ENCODE results near the gene DGKG. TPM values are rescaled to one million over a fixed set of nuclear protein-coding genes. Genes with fewer than 3 reads are reported as not detected.
A peak's percentile ranks its signal among the peaks of the same experiment; 100 is the strongest.

DGKG gene
- total and polyA plus RNA-seq, 10 of the 15 experiments (the other 5 are each of a cell fraction or from before 2014, with no cell fraction given): 0.39 to 6.2 (median 4.7) TPM

DNA sequence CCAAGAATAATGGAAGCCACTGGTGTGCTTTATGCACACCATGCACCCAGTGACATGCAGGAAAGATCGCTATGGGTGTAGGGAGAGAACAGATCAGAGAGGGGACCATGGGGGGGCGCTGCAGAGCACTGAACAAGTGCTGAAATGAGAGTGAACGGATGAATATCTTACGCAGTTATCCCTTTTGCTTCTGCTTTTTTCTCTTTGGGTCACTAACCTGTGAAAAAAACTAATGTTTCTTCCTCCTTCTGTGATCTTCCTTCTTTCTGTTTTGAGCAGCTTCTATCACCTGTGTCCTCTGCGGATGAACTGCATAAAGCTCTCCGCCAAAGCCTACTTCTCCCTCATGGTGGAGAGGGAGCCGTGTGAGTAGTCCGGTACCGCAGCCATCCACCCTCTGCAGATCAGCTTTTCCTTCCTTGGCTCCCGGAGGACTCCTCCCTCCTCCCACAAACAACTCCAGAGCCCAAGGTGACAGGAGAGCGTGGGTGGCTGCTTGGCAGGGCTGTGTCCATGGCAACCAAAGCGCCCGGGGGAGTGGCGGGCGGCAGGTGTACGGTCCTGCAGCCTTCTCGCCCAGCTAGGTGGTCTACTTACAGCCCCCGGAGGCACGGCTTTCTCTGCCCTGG is 106.2 kb downstream of the DGKG start (continued):
- TF ChIP-seq, protein P1, sequence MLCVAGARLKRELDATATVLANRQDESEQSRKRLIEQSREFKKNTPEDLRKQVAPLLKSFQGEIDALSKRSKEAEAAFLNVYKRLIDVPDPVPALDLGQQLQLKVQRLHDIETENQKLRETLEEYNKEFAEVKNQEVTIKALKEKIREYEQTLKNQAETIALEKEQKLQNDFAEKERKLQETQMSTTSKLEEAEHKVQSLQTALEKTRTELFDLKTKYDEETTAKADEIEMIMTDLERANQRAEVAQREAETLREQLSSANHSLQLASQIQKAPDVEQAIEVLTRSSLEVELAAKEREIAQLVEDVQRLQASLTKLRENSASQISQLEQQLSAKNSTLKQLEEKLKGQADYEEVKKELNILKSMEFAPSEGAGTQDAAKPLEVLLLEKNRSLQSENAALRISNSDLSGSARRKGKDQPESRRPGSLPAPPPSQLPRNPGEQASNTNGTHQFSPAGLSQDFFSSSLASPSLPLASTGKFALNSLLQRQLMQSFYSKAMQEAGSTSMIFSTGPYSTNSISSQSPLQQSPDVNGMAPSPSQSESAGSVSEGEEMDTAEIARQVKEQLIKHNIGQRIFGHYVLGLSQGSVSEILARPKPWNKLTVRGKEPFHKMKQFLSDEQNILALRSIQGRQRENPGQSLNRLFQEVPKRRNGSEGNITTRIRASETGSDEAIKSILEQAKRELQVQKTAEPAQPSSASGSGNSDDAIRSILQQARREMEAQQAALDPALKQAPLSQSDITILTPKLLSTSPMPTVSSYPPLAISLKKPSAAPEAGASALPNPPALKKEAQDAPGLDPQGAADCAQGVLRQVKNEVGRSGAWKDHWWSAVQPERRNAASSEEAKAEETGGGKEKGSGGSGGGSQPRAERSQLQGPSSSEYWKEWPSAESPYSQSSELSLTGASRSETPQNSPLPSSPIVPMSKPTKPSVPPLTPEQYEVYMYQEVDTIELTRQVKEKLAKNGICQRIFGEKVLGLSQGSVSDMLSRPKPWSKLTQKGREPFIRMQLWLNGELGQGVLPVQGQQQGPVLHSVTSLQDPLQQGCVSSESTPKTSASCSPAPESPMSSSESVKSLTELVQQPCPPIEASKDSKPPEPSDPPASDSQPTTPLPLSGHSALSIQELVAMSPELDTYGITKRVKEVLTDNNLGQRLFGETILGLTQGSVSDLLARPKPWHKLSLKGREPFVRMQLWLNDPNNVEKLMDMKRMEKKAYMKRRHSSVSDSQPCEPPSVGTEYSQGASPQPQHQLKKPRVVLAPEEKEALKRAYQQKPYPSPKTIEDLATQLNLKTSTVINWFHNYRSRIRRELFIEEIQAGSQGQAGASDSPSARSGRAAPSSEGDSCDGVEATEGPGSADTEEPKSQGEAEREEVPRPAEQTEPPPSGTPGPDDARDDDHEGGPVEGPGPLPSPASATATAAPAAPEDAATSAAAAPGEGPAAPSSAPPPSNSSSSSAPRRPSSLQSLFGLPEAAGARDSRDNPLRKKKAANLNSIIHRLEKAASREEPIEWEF (IDR thresholded peaks at IDR 0.05; ENCODE audit: insufficient replicate concordance, low read depth, low read length): no peak
- no peak for TF ChIP-seq TAF1 (IDR thresholded peaks at IDR 0.05; ENCODE audit: borderline replicate concordance, low read depth, low read length)
- 0 out of 2 replicates have a peak, but pooled peaks have one; percentile 4 for TF ChIP-seq YY1 (IDR thresholded peaks at IDR 0.05; ENCODE audit: low read depth, low read length)
- no peak for TF ChIP-seq FOXM1 (IDR thresholded peaks at IDR 0.05; ENCODE audit: low read depth, low read length)
- no peak for TF ChIP-seq SRF (IDR thresholded peaks at IDR 0.05; ENCODE audit: low read depth in 2 of 2, low read length in 2 of 2)
- TF ChIP-seq, protein P2, sequence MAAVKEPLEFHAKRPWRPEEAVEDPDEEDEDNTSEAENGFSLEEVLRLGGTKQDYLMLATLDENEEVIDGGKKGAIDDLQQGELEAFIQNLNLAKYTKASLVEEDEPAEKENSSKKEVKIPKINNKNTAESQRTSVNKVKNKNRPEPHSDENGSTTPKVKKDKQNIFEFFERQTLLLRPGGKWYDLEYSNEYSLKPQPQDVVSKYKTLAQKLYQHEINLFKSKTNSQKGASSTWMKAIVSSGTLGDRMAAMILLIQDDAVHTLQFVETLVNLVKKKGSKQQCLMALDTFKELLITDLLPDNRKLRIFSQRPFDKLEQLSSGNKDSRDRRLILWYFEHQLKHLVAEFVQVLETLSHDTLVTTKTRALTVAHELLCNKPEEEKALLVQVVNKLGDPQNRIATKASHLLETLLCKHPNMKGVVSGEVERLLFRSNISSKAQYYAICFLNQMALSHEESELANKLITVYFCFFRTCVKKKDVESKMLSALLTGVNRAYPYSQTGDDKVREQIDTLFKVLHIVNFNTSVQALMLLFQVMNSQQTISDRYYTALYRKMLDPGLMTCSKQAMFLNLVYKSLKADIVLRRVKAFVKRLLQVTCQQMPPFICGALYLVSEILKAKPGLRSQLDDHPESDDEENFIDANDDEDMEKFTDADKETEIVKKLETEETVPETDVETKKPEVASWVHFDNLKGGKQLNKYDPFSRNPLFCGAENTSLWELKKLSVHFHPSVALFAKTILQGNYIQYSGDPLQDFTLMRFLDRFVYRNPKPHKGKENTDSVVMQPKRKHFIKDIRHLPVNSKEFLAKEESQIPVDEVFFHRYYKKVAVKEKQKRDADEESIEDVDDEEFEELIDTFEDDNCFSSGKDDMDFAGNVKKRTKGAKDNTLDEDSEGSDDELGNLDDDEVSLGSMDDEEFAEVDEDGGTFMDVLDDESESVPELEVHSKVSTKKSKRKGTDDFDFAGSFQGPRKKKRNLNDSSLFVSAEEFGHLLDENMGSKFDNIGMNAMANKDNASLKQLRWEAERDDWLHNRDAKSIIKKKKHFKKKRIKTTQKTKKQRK (IDR thresholded peaks at IDR 0.05; ENCODE audit: low read depth, low read length): no peak
- TF ChIP-seq, protein P3, sequence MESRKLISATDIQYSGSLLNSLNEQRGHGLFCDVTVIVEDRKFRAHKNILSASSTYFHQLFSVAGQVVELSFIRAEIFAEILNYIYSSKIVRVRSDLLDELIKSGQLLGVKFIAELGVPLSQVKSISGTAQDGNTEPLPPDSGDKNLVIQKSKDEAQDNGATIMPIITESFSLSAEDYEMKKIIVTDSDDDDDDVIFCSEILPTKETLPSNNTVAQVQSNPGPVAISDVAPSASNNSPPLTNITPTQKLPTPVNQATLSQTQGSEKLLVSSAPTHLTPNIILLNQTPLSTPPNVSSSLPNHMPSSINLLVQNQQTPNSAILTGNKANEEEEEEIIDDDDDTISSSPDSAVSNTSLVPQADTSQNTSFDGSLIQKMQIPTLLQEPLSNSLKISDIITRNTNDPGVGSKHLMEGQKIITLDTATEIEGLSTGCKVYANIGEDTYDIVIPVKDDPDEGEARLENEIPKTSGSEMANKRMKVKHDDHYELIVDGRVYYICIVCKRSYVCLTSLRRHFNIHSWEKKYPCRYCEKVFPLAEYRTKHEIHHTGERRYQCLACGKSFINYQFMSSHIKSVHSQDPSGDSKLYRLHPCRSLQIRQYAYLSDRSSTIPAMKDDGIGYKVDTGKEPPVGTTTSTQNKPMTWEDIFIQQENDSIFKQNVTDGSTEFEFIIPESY (IDR thresholded peaks at IDR 0.05): peak; percentile 89
- no peak for TF ChIP-seq CHD4 (IDR thresholded peaks at IDR 0.05)
- TF ChIP-seq EGR1 (IDR thresholded peaks at IDR 0.05; ENCODE audit: borderline replicate concordance in 1 of 2, low read depth in 2 of 2, low read length in 2 of 2): peak in 1 of 2 experiments; percentile 74; a peak in 2 of 3 replicates
- TF ChIP-seq IKZF2 (IDR thresholded peaks at IDR 0.05): peak; percentile 36 to 59; a peak in 3 of 4 replicates
- no peak for TF ChIP-seq ETV6 (conservative IDR thresholded peaks at IDR 0.05 in 1 of 2, IDR thresholded peaks at IDR 0.05 in 1 of 2; ENCODE audit: borderline replicate concordance in 1 of 2, low read depth in 1 of 2)
- TF ChIP-seq ZNF207 (IDR thresholded peaks at IDR 0.05; ENCODE audit: borderline replicate concordance): no peak
